GM18508 (cell line): ENCODE measurements around the gene ANKRD12.
"Not testable (repeated sequence)": the region's sequence is repeated elsewhere in the genome, so short reads cannot be mapped to it uniquely, and the experiment has no call there.

ENCODE experiments used
- ATAC-seq: cut with Tn5 transposase; IDR thresholded peaks from one replicate; pipeline ENCODE4 v1.9.1; 2021; ENCODE audit warnings: moderate number of reproducible peaks; ENCODE audit not compliant: insufficient read depth, unreplicated experiment

The ANKRD12 gene

GRCh38 chr18:9139400-9140039, 2.9 kb downstream of the ANKRD12 start:
- ATAC-seq, result no peak

GRCh38 chr18:9140381-9140780, 3.8 kb downstream of the ANKRD12 start:
- ATAC-seq, result no peak

DNA sequence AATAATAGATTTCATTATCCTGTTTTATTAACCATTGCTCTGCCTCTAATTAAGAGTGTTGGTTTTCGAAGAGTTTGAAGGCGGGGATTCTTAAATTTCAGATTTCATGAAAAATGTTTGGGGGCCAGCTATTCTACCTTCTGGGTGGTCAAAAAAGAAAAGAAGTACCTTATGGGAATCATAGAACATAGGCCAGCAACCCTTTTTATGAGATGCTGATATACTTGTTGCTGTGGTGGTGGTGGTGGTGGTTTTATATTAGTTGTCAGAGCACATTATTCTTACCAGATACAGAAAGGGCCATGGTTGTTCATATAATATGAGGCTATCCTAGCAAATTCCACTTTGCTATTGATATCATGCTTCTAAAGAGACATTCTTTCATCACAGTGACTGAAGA, 4.4 kb downstream of the ANKRD12 start:
- no peak for ATAC-seq

GRCh38 chr18:9146224-9146623, 9.6 kb downstream of the ANKRD12 start:
- ATAC-seq, result no peak

DNA sequence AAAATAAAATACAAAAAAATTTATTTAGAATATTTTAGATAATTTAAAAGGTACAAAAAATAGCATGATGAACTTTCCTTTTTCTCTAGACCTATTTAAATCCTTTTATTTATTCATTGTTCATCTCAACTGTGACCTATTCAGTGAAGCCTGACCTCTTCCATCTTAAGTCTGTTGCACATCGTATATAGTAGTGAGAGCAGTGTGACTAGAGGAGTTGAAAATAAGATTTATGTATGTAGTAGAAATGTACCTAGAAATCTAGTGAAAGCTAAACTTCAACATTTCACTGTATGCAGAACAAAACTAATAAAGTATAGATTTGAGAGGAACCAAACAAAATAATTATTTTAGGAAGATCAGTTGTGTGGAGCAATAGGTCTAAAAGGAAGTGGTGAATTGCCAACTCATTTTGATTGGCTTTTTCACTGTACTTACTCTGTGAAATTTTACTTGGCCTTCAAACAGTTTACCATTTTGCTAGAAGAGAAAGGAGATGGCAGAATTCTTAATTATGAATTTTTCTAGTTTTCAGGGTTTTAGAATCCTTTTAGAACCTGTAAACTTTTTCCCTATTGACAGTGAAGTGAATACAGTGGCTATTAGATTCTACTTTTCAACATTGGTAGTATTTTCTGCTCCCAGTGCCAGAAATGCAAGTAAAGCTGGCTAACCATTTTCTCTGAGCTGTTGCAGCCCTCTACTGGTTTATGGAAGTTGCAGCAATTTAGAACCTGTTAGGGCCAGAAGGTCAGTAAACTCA, 11.0 kb downstream of the ANKRD12 start:
- no peak for ATAC-seq

- no peak for ATAC-seq
Measured at GRCh38 chr18:9148203-9148552, 11.6 kb downstream of the ANKRD12 start.

GRCh38 chr18:9150121-9150520, 13.5 kb downstream of the ANKRD12 start:
- no peak for ATAC-seq

GRCh38 chr18:9153256-9153655, 16.7 kb downstream of the ANKRD12 start:
- no peak for ATAC-seq

- ATAC-seq, result no peak
Measured at GRCh38 chr18:9156604-9157249, 20.1 kb downstream of the ANKRD12 start.

DNA sequence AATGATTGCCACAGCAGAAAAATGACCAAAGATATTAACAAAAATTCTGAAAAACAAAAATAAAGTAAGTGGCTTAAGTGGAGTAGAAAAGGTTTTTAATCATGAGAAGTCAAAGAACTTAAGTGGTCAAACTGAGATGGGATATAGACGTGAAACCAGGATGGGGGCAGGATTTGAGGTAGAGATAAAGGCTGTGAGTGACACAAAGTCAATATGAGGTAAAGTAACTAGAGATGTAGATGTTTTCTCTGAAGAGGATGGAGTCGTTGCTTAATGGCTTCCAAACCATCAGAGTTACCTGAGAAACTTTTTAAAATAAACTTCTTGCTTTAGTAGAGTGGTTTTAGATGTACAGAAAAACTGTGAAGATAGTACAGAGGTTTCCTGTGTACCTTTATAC, 21.2 kb downstream of the ANKRD12 start:
- ATAC-seq, result no peak

DNA sequence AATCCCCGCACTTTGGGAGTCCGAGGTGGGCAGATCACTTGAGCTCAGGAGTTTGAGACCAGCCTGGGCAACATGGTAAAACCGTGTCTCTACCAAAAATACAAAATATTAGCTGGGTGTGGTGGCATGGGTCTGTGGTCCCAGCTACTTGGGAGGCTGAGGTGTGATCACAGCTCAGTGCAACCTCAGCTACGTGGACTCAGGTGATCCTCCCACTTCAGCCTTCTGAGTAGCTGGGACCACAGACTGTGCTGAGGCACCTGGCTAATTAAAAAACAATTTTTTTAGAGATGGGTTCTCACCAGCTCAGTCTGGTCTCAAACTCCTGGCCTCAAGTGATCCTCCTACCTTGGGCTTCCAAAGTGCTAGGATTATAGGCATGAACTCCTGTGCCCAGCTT, 23.4 kb downstream of the ANKRD12 start:
- ATAC-seq, result no peak

GRCh38 chr18:9162663-9163062, 26.1 kb downstream of the ANKRD12 start:
- not testable (repeated sequence) for ATAC-seq

DNA sequence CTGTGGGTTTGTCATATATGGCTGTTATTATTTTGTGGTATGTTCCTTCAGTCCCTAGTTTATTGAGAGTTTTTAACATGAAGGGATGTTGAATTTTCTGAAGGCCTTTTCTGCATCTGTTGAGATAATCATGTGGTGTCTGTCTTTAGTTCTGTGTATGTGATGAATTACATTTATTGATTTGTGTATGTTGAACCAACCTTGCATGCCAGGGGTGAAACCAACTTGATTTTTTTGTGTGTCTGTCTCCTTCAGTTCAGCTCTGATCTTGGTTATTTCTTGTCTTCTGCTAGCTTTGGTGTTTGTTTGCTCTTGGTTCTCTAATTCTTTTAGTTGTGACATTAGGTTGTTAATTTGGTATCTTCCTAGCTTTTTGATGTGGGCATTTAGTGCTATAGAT, 27.6 kb downstream of the ANKRD12 start:
- not testable (repeated sequence) for ATAC-seq

DNA sequence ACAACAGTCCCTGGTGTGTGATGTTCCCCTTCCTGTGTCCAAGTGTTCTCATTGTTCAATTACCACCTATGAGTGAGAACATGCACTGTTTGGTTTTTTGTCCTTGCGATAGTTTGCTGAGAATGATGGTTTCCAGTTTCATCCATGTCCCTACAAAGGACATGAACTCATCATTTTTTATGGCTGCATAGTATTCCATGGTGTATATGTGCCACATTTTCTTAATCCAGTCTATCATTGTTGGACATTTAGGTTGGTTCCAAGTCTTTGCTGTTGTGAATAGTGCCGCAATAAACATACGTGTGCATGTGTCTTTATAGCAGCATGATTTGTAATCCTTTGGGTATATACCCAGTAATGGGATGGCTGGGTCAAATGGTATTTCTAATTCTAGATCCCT, 29.3 kb downstream of the ANKRD12 start:
- ATAC-seq, result not testable (repeated sequence)

DNA sequence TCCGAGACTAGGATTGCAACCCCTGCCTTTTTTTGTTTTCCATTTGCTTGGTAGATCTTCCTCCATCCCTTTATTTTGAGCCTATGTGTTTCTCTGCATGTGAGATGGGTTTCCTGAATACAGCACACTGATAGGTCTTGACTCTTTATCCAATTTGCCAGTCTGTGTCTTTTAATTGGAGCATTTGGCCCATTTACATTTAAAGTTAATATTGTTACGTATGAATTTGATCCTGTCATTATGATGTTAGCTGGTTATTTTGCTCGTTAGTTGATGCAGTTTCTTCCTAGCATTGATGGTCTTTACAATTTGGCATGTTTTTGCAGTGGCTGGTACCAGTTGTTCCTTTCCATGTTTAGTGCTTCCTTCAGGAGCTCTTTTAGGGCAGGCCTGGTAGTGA, 32.9 kb downstream of the ANKRD12 start:
- ATAC-seq, result not testable (repeated sequence)

GRCh38 chr18:9171919-9172318, 35.3 kb downstream of the ANKRD12 start:
- ATAC-seq, result not testable (repeated sequence)

- ATAC-seq, result no peak
Measured at GRCh38 chr18:9172506-9173127, 36.0 kb downstream of the ANKRD12 start.

GRCh38 chr18:9173770-9174233, 37.2 kb downstream of the ANKRD12 start:
- ATAC-seq, result peak; percentile 48

DNA sequence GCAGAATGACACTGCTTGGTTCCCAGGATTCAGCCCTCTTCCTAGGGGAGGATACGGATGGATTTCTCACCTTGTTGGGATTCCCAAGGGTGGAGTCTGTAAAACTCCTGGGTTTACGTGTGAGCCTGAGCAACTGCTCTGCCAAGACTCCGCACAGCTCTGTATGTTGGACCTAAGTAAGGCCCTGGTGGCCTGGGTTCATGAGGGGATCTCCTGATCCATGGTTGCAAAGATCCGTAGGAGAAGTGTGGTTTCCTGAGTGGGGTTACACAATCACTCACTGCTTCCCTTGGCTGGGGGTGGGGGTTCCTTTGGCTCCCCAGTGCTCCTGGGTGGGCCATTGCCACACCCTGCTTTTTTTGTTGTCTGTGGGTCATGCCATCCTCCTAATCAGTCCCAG, 37.7 kb downstream of the ANKRD12 start:
- no peak for ATAC-seq

GRCh38 chr18:9175115-9175514, 38.5 kb downstream of the ANKRD12 start:
- no peak for ATAC-seq

DNA sequence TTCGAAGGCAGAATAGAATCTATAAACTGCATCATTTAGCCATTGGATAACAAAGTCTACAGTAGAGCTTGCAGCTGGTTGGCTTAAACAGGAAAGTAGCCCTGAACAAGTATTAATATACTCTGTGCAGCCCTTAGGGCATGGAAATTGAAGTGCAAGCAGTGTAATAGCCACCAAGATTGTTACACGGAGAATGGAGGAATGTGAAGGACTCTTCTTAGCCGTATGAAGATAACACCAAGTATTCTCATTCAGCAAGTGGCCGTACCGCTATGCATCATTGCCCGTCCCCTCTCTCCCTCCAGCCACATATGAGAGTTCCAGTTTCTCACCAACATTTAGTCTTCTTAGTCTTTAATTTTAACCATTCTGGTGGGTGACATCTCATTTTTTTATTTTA, 40.5 kb downstream of the ANKRD12 start:
- ATAC-seq, result no peak
